ENCODE data around the gene JMJD1C.
"Not testable (repeated sequence)": the region's sequence is repeated elsewhere in the genome, so short reads cannot be mapped to it uniquely, and the experiment has no call there.

The JMJD1C gene

GRCh38 chr10:63346015-63346441, 119.7 kb downstream of the JMJD1C start:
- DNase-seq: no peak

DNA sequence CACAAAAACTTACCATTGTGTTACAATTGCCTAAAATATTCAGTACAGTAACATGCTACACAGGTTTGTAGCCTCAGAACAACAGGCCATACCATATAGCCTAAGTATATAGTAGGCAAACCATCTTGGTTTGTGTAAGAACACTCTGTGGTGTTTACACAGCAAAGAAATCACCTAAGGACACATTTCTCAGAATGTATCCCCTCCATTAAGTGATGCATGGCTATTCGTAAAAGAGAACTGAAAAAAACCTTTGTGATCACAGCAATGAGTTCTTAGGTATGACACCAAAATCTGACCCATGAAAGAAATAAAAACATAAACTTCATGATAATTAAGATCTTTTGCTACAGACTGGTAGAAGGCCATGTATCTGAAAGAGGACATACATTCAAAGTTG, 121.5 kb downstream of the JMJD1C start:
- DNase-seq: no peak

DNA sequence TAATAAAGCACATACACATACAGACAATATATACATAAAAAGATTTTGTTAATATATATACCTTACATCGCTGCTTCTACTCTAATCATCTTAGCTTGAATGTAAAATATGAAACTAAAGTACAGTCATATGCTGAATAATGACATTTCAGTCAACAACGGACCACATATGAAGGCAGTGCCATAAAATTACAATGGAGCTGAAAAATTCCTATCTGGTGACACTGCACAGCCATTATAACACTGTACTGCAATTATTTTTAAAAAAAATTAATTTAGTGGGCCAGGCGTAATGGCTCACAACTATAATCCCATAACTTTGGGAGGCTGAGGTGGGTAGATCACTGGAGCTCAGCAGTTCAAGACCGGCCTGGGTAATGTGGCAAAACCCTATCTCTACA, 122.3 kb downstream of the JMJD1C start:
- no peak for DNase-seq

DNA sequence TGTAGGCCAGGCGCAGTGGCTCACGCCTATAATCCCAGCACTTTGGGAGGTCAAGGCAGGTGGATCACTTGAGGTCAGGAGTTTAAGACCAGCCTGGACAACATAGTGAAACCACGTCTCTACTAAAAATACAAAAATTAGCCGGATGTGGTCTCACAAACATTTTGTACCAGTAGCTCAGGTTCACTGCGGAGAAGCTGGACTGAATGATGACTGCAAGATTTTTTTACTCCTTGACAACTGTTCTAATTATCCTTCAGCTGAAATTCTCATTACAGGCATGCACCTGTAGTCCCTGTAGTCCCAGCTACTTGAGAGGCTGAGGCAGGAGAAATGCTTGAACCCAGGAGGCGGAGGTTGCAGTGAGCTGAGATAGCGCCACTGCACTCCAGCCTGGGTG, 126.1 kb downstream of the JMJD1C start:
- DNase-seq: not testable (repeated sequence)

DNA sequence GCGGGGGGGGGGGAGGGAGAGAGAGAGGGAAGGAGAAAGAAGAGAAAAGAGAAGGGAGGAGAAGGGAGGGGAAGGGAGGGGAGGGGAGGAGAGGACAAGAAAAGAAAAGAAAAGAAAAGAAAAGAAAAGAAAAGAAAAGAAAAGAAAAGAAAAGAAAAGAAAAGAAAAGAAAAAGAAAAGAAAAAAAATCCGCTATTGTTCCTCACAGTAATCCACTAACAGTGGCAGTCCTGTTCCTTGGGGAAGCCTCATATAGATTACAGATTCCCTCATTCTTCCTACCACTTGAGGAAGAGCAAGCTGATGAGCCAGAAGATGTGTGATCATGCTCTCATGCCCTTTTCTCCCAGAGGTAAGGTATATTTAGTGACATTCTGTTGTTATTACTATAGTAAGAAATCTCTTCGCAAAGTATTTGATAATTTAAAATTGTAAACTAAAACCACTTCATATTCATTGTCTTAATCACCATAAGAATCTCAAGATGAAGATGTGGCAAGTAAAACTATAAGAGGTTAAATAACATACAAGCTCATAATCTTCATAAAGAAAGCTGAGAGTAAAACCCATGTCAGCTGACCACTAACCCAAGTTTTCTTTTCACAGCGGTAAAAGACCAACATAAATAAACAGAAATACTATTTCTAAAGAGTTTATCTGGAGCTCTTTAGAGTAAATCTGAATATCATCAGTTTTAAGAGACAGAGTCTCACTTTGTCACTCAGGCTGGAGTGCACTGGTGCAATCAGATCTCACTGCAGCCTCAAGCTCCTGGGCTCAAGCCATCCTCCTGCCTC, 128.1 kb downstream of the JMJD1C start:
- no peak for DNase-seq

DNA sequence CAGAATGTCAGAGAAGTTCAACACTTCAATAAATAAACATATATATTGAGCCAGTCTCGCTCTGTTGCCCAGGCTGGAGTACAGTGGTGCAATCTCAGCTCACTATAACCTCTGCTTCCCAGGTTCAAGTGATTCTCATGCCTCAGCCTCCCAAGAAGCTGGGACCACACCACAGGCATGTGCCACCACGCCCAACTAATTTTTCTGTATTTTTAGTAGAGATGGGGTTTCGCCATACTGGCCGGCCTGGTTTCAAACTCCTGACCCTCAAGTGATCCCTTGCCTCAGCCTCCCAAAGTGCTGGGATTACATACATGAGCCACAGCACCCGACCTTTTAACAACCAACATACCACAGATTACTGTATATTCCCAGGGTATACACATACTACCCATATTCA, 134.2 kb downstream of the JMJD1C start:
- no peak for DNase-seq

DNA sequence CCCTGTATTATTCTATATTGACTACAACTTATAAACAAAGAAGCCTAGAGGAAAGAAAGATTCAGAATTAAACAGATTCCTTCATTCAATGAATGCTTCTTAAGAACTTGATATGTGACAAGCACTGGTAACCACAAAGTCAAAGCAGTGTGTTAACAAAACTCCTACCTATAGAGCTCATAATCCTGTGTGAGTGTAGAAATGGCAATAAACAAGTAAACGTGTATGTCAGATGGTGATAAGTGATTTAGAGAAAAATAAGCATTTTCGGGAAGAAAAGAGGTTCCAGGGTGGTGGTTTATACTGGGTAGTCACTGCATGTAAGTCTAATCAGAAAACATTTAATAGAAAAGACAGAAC, 141.3 kb downstream of the JMJD1C start:
- DNase-seq: no peak

- DNase-seq: no peak
Observed at GRCh38 chr10:63323701-63324494, 141.9 kb downstream of the JMJD1C start.

DNA sequence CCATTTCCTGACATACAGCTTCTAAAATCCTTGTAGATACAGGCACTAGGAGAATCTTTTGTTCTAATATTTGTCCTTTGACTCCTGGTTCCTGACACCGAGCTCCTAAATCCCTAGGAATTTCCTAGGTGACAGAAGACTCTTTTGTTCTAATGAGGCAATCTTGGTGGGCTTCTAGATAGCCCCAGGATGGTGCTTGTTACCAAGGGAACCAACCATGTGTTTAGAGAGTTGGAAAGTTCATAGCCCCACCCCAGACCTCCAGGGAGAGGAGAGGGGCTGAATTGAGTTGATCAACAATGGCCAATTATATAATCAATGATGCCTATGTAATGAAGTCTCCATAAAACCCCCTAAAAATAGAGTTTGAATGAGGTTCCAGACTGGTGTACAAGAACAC, 145.1 kb downstream of the JMJD1C start:
- no peak for DNase-seq

- DNase-seq: no peak
Observed at GRCh38 chr10:63319231-63319630, 146.5 kb downstream of the JMJD1C start.

- no peak for DNase-seq
Observed at GRCh38 chr10:63318491-63318890, 147.3 kb downstream of the JMJD1C start.

DNA sequence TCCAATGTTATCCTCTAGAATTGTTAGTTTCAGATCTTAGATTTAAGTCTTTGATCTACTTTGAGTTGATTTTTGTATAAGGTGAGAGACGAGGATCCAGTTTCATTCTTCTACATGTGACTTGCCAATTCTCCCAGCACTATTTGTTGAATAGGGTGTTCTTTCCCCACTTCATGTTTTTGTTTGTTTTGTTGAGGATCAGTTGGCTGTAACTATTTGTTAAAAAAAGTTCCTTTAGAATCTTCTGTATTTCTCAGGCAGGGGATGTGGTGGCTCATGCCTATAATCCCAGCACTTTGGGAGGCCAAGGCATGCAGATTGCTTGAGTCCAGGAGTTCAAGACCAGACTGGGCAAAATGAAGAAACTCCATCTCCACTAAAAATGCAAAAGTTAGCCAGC, 151.8 kb downstream of the JMJD1C start:
- no peak for DNase-seq

- DNase-seq: no peak
Observed at GRCh38 chr10:63313066-63313717, 152.6 kb downstream of the JMJD1C start.

GRCh38 chr10:63308628-63309027, 157.1 kb downstream of the JMJD1C start:
- DNase-seq: no peak

DNA sequence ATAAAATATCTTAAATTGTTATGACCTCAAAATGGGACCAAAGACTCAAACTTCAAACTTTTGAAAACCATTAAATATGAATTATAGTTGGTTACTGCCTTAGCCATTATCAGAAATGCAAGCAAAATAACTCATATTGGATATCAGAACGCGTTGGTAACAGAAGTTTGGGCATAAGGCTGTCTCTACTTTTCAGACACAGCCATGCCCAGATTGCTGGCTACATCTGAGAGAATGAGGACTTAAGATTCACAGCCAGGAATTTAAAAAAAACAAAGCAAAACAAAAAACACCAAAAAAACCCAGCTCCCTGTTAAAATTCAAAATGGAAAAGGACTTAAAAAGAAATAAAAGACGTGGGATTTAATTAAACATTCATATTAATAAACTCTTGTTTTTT, 161.6 kb downstream of the JMJD1C start:
- no peak for DNase-seq

- no peak for DNase-seq
Observed at GRCh38 chr10:63300801-63301200, 165.0 kb downstream of the JMJD1C start.

DNA sequence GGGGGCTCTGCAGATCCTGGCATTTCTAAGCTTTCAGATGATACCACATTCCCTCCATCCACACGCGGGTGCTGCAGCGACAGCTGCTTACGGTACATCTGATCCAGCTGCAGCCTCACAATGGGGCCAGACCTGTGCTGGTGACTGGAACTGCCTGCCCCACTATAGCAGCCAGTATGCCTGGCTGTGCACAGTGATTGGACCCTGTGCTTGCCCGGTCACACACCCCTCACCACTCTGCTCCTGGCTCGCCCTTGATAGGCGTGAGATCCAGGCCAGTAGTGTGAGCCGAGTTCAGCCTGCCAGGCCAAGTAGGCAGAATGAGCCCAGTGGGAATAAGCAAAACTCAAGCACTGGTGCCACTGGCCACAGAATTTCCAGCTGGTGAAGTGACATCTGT, 167.8 kb downstream of the JMJD1C start:
- no peak for DNase-seq

DNA sequence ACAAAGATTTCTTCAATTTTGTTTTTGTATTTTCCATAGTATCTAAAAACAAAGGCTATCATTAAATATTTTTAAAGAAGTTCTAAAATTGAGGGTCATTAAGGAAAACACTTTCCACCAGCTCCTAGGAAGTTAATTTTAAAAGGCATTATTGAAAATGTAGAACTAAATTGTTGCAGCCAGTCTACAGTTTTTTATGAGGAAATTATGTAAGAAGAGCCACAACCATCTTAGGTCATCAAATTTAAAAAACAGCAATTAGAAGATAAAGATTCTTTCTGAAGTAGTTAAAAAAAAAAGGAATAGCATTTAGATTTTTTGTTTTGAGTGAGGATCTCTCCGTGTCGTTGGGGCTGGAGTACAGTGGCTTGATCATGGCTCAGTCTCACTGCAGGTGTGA, 171.0 kb downstream of the JMJD1C start:
- no peak for DNase-seq

DNA sequence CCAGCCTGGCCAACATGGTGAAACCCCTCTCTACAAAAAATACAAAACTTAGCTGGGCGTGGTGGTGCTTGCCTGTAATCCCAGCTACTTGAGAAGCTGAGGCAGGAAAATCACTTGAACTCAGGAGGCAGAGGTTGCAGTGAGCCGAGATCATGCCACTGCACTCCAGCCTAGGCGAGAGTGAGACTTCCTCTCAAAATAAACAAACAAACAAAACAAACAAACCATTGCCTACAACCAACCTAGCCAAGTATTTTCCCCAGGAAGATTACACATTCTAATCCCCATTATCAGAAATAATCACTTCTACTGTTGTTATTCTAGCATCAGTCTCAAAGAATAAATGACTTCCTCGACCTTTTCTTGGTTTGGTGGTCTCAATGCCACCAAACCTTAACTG, 172.9 kb downstream of the JMJD1C start:
- not testable (repeated sequence) for DNase-seq

GRCh38 chr10:63288170-63288569, 177.6 kb downstream of the JMJD1C start:
- DNase-seq: no peak

DNA sequence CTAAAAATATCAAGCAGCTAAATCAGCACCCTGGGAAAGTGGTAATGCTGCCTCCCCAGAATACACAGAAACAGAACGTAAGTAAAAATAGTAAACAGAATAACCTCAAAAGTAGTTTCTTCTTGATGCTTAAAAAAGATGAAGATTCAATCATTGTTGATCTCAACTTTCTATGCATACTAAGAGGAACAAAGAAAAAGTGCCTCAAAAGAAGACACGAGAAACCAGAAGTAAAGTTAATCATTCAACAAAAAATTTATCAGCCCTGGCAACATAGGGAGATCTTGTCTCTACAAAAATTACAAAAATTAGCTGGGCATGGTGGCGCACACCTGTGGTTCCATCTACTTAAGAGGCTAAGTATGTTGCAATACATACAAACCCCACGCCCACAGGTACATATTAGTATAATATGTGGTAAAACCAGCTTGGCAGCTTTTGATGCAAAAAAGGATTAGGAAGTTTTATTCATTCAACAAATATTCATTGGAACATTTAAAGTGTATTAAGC, 179.0 kb downstream of the JMJD1C start:
- no peak for DNase-seq

GRCh38 chr10:63286340-63286739, 179.4 kb downstream of the JMJD1C start:
- DNase-seq: no peak

GRCh38 chr10:63283901-63284300, 181.9 kb downstream of the JMJD1C start:
- not testable (repeated sequence) for DNase-seq

GRCh38 chr10:63283093-63283492, 182.7 kb downstream of the JMJD1C start:
- no peak for DNase-seq
